Posterior vena cava (tissue), 2 donors: ENCODE data around the gene CETP. TPM values are rescaled to one million over a fixed set of nuclear protein-coding genes. Genes with fewer than 3 reads are reported as not detected.

Experiments used
- DNase-seq: peaks from one replicate; pipeline ENCODE4 v3.0.0-alpha.2; 2020; ENCODE audit warnings: low spot score
- intact Hi-C, 2 donors: fragments of 100-400 bp; cut with DNase I; formaldehyde crosslinking; loops; one replicate each; pipeline versions ENCODE4 v1.14.1 to v1.14.2; 2022 to 2023
- total RNA-seq, 2 donors: library from RNA; stranded (reverse); fragmentation: NEBNext Ultra II Directional; extraction: Animal tissue kit (Norgen Biotek cat#: 25700); gene quantifications; one replicate each; pipeline ENCODE4 v1.2.1, GENCODE V29; 2021
- donor health status: DM: yes; HTN: yes; CAD: no.
- donor health status: DM: yes; HTN: yes; CAD: no.

Gene CETP
- total RNA-seq, 2 donors from 2014 or later: 0.60 TPM; not detected in 1

- intact Hi-C loops: loop anchor here (5.0 to 10.0 kb wide), 3 partner anchors 75 to 852 kb away; partner anchors contain the start of genes KIFC3 (in 1 of the 2) and SLC12A3 (in 1 of the 2)
- DNase-seq: peak; percentile 58
Measured at GRCh38 chr16:56950051-56950450, 11.7 kb upstream of the CETP start.

DNA sequence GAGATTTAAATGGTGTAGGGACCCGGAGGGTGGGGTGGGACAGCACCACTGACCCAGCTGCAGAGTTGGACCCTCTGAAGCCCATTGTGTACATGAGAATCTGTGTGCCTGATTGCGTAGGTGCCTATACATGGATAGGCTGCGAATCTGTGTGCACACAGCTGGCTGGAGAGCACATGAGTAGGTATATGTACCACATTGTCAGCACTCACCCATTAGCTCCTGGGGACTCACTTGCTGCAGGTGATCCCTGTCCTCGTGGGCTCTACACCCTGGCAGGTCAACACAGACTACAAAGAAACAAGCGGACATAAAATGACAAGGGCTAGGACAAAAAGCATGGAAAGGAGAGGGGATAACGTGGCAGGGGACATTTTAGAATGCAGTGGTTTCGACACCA, 11.3 kb upstream of the CETP start:
- intact Hi-C loops: loop anchor here (5.0 to 10.0 kb wide), 3 partner anchors 76 to 852 kb away; partner anchors contain the start of genes KIFC3 (in 1 of the 2) and SLC12A3 (in 1 of the 2)
- no peak for DNase-seq

DNA sequence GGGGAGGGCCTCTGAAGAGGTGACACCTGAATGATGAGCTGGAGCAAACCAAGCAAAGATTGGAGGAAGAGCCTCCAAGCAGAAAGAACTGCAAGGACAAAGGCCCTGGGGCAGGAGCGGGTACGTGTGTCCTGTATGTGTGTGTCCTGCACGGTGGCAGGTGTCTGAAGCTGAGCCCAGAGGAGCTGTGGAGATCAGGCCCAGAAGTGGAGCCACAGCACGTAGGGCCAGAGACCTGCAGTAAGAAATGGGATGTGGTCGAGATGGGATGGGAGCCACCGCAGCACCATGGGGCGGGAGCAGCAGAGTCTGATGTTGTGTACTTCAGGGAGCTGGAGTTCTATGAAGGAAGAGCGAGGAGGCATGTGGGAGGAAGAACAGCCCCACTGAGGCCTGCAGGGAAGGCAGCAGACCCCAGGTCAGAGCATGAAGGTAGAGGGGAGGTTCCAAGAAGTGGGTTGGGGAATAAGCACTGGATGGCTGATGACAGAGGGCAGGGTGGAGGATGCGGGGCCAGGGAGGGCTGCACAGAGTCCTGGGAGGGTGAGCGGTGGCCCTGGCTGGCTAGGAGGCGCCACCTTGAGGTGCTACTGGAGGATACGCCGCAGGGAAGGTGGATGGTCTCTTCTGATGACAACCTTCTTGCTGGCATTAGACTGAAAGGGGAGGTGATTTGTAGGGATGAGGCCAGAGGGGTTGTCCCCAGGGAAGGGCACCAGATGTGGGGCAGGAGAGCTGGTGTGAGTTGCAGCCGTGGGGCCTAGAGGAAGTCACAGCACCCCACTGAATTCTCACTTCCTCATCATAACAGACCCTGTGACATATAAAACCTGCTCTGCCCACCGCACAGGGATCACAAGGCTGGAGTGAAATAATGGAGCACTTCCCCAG, 10.6 kb upstream of the CETP start:
- DNase-seq: peak; percentile 83

GRCh38 chr16:56953006-56953405, 8.7 kb upstream of the CETP start:
- intact Hi-C loops: loop anchor here (5.0 to 10.0 kb wide), 3 partner anchors 78 to 849 kb away; partner anchors contain the start of genes KIFC3 (in 1 of the 2) and SLC12A3 (in 1 of the 2)
- no peak for DNase-seq

More for the DNA sequence above, 10.6 kb upstream of the CETP start:
- intact Hi-C loops: loop anchor here (5.0 to 10.0 kb wide), 3 partner anchors 76 to 851 kb away; partner anchors contain the start of genes KIFC3 (in 1 of the 2) and SLC12A3 (in 1 of the 2)

GRCh38 chr16:56956076-56956475, 5.7 kb upstream of the CETP start:
- DNase-seq: no peak

DNA sequence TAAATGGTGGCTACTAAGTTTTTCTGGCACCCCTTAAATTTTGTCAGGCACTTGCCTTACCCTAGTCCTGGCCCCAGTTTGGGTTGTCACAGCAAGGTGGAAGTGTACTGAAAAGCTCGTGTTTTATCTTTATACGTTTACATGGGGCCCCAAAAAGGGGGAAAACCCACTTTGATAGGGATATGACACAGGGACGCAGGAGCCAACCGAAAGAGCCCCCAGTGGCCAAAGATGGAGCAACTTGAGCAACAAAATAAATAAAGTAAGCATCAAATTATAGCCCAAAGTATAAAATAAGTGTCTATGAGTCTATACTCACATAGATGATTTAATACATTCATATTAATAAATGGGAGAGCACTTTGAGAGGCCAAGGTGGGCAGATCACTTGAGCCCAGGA, 5.0 kb upstream of the CETP start:
- intact Hi-C loops: loop anchor here (10.0 kb wide), 2 partner anchors 82 to 92 kb away; partner anchors contain the start of gene SLC12A3 (in 1 of the 2)
- DNase-seq: no peak

More at GRCh38 chr16:56956076-56956475, 5.7 kb upstream of the CETP start:
- intact Hi-C loops: loop anchor here (10.0 kb wide), 2 partner anchors 81 to 91 kb away; partner anchors contain the start of gene SLC12A3 (in 1 of the 2)

DNA sequence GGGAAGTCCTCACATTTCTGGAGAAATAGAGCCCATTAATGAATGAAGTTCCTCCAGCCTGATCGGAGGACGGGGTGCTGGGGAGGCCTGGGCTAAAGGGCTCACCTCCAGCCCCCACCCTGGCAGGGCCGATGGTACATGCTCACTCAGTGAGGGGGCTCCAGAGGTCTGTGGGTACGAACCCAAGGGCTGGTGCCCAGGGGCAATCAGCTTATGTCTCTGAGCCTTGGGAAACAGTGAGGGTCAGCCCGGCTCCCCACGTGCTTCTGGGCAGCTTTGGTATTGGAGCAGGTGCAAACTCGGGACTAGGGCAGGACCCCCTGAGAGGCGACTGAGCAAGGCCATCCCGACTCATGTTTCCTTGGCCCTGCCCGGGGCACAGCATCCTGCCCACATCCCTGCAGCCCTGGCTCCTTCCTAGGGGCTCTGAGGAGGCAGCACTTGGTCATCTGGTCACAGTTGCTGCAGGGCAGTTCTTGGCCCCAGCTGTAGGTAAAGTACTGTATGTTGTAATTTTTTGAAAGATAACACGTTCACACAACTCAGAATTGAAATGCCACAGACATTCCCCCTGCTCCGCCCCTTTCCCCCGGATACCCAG, 969 bp upstream of the CETP start:
- intact Hi-C loops: loop anchor here in 1 of 2 donors (5.0 kb wide), 1 partner anchor 87 kb away; no protein-coding TSS in a partner anchor

GRCh38 chr16:56961386-56961785, 364 bp upstream of the CETP start:
- no peak for DNase-seq
- intact Hi-C loops: loop anchor here in 1 of 2 donors (5.0 kb wide), 1 partner anchor 86 kb away; no protein-coding TSS in a partner anchor

More for the DNA sequence above, 969 bp upstream of the CETP start:
- peak; percentile 77 for DNase-seq

GRCh38 chr16:56964243-56965148, 2.7 kb downstream of the CETP start:
- DNase-seq: peak; percentile 97
- intact Hi-C loops: loop anchor here in 1 of 2 donors (5.0 kb wide), 1 partner anchor 83 kb away; no protein-coding TSS in a partner anchor

DNA sequence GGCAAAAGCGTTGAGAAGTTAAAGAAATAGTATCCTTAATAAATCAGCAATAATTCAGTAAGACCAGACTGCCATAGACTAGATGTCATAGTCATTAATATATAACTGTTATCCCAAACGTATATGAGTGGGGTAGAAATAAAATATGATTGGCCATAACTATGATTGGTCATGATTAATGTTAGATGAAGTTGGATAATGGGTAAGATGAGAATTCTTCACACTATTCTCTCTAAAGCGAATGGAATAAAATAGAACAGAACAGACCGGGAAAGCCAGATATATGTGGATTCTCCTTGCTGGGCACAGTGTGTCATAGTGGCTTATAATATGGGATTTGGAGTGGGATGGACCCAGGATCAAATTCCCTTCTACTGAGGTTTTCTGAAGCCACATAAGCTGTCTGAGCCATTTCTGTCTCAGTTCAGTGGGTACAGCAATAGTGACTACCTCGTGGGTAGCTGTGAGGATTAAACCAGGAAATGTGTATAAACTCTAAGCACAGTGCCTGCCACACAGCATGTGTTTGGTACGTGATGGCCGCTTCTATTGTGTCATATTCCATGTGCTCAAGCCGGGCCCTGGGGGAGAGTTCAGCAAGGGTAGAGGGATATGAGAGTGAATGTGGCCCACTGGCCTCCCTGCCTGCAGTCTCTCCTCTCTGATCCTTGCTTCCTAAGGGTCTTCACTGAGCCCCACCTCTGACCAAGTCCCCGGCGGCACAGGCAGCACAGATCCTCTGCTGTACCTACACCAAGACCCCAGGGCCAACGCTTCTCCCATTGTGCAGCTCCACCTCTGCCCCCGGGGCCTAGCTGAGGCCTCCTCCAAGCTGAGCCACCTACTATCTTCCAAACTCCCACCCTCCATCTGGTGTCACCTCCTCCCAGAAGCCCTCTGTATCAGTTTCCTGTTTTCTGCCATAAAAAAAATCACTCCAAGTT, 3.7 kb downstream of the CETP start:
- peak; percentile 76 for DNase-seq
- intact Hi-C loops: no loop called here

GRCh38 chr16:56966093-56966475, 4.3 kb downstream of the CETP start:
- DNase-seq: no peak
- intact Hi-C loops: no loop called here

GRCh38 chr16:56967733-56968132, 6.0 kb downstream of the CETP start:
- DNase-seq: peak; percentile 26
- intact Hi-C loops: no loop called here

DNA sequence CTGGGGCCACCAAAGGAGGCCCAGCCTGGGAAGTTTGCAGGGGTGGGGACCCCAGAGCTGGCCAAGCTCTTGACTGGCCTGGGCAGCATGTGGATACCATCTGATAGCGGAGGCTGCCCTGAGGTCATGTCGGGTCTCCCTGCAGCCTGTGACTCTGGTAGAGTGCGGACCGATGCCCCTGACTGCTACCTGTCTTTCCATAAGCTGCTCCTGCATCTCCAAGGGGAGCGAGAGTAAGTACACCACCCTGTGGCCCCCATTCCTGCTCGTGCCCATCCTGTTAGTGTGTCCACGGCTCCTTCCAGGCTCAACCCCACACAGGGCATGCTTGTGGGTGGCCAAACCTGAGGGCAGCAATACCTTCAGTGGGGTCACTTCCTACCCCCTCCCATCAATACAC, 8.0 kb downstream of the CETP start:
- intact Hi-C loops: loop anchor here in 1 of 2 donors (5.0 kb wide), 1 partner anchor 1073 kb away; no protein-coding TSS in a partner anchor
- DNase-seq: peak; percentile 53

DNA sequence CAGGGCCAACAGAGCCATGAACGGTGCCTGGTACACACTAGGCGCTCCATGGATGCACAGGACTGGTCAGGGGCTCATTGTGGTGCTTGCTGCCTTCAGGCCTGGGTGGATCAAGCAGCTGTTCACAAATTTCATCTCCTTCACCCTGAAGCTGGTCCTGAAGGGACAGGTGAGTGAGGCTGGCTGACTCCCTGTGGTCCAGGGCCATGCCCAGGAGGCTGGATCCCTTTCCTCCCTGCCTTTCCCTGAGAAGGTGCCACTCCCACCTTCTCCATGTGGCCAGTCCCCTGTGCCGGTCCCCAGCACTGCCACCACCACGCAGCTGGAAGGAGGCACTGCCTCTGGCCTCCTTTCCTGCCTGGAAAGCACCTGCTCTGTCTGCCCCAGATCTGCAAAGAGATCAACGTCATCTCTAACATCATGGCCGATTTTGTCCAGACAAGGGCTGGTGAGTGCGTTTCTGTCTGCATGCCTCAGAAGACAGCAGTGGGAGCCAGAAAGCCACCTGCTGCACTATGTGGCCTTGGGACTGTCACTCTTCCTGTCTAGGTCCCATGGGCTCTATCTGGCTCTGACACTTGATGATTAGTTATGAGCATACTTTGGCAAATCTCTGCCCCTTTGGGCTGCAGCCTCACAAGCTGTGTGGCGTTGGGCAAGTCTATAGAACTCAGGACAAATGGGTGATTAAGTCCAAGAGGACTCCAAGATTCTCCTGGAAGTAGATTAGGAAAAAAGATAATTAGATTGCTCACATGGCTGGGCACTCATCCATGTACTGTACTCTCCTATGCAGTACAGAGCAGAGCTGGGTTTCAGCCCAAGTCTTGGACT, 9.4 kb downstream of the CETP start:
- intact Hi-C loops: loop anchor here in 1 of 2 donors (5.0 kb wide), 1 partner anchor 1071 kb away; no protein-coding TSS in a partner anchor

DNA sequence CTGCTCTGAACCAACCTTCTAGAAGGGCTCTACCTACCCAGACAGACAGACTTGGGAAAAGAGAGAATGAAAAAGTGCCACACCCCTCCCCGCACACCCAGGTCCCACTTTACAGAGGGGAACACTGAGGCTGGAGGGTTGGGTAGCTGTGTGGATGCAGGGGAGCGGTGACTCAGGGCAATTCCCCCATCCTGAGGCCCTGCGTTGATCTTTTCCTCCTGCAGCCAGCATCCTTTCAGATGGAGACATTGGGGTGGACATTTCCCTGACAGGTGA, 10.0 kb downstream of the CETP start:
- intact Hi-C loops: loop anchor here in 1 of 2 donors (5.0 kb wide), 1 partner anchor 1071 kb away; no protein-coding TSS in a partner anchor
- peak; percentile 64 for DNase-seq

More for the DNA sequence above, 9.4 kb downstream of the CETP start:
- DNase-seq: peak; percentile 57
